Stimulated activated CD8-positive, alpha-beta memory T cell treated with anti-CD3 and anti-CD28 coated beads, Interleukin-4, amount 100 ng/mL, for 48 hours (primary cell): Measurements from ENCODE around the gene CLCN7.
A peak's percentile ranks its signal among the peaks of the same experiment; 100 is the strongest.

Experiments used
- DNase-seq: peaks from one replicate; pipeline ENCODE4 v3.0.0-alpha.2; 2020

Gene CLCN7, protein sequence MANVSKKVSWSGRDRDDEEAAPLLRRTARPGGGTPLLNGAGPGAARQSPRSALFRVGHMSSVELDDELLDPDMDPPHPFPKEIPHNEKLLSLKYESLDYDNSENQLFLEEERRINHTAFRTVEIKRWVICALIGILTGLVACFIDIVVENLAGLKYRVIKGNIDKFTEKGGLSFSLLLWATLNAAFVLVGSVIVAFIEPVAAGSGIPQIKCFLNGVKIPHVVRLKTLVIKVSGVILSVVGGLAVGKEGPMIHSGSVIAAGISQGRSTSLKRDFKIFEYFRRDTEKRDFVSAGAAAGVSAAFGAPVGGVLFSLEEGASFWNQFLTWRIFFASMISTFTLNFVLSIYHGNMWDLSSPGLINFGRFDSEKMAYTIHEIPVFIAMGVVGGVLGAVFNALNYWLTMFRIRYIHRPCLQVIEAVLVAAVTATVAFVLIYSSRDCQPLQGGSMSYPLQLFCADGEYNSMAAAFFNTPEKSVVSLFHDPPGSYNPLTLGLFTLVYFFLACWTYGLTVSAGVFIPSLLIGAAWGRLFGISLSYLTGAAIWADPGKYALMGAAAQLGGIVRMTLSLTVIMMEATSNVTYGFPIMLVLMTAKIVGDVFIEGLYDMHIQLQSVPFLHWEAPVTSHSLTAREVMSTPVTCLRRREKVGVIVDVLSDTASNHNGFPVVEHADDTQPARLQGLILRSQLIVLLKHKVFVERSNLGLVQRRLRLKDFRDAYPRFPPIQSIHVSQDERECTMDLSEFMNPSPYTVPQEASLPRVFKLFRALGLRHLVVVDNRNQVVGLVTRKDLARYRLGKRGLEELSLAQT

DNA sequence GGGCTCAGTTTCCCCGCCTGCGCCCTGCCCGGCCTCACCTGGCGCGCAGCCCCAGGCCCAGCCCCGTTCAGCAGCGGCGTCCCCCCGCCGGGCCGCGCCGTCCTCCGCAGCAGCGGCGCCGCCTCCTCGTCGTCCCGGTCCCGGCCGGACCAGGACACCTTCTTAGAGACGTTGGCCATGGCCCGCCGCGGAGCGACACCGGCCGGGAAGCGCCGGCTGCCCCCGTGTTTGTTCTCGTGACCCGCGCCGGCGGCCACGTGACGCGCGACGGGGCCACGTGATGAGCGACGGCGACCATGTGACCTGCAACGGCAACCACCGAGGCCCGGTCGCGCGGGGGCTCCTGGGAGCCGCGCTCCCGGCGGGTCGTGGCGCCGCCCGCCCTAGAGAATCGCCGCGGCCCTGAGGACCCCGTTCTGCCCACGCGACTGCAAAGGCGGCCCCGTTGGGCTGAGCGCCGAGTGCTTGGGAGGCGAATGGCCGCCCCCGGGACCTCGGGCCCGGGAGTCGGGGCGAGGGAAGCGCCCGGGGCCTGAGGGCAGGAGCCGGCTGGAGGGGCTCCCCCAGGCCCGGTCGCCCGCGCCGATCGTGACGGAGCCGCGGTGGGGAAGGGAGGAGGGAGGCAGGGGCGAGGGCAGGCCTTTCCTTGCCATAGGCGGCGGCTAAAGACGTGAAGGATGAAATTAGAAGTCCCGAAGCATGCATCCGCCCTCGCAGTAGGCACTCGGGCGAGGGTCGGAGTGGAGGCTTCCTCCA, at the start of gene CLCN7:
Gene CLCN7 (minus strand): TSS at position 233 of the 756 bp plus-strand sequence. CDS start 54 bp downstream, at position 179.
- peak; percentile 91 for DNase-seq

GRCh38 chr16:1524366-1524765, 49.5 kb upstream of the CLCN7 start:
- no peak for DNase-seq

DNA sequence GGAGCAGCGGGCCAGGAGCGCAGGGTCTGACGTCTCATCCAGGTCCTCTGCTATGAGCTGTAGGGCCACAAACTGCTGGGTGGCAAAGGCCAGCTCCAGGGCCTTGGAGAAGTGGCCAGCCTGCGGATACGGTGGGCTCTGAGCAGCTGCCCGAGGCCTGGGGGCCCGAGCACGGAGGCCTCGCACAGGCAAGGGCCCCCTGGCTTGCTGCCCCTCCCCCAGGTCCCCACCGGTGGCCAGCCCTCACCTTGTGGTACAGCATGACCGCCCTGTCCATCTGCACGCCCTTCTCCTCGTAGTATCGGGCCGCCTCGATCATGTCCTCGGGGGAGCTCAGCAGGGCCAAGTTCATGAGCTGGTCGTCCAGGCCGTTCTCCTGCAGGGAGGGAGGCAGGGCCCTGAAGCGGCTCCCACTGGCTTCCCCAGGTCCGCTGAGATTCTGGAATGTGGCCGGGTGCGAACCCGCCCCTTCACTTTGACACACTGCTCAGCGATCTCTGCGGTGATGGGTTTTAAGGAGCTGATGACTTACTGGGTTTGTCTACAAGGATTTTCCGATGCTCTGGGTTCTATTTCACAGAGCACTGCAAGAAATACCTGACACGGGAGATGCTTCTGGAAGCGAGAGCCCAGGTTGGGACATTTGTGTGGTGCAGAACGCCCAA, 48.9 kb upstream of the CLCN7 start:
- no peak for DNase-seq

DNA sequence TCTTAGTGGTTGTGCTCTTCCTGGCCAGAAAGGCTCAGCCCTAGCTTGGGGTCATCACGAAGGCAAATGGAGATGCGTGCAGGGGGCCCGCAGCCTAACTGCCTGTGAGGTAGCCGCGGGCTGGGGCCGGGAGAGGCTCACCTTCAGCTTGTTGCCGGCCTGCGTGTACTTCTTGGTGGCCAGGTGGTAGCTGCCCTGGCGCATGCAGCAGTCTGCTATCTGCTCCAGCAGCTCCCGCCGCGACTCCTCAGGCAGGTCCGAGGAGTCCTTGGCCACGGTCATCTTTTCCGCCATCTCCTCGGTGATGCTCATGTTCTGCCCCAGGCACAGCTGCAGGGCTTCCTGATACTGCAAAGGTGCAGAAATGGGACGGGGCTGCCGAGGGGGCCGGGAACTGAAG, 45.6 kb upstream of the CLCN7 start:
- DNase-seq, result no peak

- DNase-seq, result no peak
Measured at GRCh38 chr16:1519831-1520230, 45.0 kb upstream of the CLCN7 start.

DNA sequence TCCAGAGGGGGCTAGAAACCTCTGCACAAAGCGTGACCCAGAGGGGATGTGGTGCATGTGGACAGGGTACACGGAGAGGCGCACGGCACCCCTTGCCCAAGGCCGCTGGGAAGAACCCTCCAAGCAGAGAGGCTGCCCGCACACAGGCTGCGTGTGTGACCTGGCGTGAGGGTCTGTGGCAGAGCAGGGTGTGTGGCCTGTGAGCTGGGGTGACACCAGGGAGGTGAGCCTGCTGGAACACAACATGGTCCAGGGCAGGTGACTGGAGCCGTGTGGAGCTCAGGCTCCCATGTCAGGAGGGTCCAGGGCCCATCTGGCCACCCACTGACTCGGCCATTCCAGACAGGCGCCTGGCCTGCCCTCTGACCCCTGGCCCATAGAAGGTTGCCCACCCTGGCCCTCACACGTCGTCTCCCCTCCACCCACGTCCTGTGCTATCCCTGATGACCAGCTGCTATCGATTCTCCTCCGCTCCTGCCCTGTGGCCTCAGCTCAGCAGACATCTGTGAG, 43.9 kb upstream of the CLCN7 start:
- DNase-seq, result no peak

DNA sequence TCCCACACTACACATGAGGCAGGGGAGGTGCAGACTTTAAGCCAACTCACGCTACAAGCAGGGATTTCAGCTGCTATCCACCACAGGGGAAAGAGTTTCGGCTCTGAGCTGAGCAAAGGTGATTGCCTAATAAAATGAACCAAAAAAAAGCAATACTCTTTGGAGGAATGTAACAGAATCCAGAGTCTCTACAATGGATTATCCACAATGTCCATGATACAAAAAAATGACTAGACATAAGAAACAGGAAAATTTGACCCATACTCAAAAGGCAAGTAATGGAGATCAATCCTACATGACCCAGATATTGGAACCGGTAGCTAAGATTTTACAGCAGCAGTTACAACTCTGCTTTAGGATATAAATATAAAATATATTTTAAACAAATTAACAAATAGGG, 39.7 kb upstream of the CLCN7 start:
- no peak for DNase-seq

GRCh38 chr16:1512774-1513173, 37.9 kb upstream of the CLCN7 start:
- no peak for DNase-seq

DNA sequence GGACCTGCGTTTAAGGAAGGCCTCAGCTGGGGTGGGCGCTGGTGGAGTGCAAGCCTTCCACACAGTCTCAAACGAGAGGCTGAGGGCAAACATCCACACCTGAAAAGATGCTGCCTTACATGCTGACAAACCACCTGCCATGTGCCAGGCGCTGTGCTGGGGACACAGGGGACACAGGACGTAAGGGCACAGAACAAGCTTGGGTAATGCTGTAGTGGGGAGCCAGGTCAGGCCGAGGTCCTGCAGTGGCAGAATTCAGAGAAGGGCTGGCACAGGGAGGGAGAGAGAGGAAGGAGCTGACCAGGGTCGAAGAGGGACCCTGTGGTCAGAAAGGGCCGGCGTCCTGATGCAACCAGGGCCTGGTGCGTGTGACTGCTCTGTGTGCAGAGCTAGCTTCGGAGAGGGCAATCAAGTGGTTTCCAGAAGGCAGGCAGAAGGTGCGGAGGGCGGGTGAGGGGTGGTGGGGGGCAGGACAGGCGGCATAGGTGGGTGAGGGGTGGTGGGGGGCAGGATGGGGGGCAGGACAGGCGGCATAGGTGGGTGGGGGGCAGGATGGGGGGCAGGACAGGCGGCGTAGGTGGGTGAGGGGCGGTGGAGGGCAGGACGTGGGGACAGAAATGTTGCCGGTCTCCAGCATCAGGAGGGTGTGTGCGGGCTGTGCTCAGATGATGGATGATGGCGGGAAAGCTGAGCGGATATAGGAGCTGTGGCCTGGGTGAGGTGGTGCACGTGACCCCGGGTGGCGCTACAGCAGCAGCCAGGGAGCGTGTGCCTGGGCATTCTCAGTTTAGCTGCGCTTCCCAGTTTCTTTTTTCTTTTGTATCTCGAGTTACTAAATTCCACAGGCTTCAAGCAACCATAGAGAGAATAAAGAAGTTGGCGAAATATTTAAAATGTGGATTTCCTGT, 37.1 kb upstream of the CLCN7 start:
- no peak for DNase-seq

DNA sequence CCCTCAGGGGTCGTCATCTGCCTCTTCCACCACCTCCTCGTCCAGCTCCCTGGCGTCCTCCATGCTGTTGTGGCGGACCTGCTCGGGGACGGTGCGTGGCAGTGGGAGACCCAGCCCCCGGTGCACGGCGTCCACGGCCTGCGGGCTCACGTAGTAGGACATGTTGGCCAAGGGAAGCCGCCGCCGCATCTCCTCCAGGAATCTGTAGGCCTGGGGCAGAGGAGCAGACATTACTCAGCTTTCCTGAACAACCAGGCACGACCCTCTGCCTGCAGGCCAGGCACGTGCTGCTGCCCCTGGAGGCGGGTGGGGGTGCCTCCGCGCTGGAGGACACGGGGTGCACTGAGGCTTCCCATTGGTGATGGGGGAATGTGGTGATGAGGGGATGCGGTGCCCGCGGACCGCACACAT, 36.1 kb upstream of the CLCN7 start:
- no peak for DNase-seq

- no peak for DNase-seq
Measured at GRCh38 chr16:1510272-1510671, 35.4 kb upstream of the CLCN7 start.

- DNase-seq, result no peak
Measured at GRCh38 chr16:1509307-1510221, 34.7 kb upstream of the CLCN7 start.

DNA sequence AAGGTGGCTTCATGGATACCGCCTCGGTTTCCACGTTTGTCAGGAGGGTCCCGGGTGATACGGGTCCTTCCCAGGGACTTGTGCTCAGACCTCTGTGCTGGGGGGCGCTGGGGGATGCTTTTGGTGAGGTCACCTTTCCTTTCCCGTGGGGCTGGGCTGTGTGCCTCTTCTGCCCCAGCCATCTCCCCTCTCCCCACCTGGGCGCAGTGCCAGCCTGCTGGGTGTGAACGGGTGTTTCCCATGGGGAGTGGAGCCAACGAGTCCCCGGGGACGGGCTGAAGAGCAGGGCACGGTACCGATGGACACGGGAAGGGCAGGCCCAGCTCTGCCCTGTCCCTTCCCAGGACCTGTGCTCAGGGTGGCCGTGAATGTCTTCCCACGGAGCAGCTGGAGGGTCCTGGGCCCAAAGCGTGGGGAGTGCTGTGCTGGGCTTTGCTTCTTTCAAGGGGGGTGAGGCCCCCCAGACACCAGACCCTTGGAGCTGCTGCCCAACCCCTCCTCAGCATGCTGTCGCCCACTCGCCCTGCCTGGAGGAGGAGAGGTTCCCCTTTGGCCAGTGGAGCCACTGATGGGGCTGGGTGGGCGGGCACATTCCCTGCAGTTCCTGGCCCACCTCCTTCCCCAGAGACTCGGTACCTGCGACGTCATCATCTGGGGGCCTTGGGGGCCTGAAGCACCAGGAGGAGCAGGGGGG, 33.8 kb upstream of the CLCN7 start:
- DNase-seq, result no peak

DNA sequence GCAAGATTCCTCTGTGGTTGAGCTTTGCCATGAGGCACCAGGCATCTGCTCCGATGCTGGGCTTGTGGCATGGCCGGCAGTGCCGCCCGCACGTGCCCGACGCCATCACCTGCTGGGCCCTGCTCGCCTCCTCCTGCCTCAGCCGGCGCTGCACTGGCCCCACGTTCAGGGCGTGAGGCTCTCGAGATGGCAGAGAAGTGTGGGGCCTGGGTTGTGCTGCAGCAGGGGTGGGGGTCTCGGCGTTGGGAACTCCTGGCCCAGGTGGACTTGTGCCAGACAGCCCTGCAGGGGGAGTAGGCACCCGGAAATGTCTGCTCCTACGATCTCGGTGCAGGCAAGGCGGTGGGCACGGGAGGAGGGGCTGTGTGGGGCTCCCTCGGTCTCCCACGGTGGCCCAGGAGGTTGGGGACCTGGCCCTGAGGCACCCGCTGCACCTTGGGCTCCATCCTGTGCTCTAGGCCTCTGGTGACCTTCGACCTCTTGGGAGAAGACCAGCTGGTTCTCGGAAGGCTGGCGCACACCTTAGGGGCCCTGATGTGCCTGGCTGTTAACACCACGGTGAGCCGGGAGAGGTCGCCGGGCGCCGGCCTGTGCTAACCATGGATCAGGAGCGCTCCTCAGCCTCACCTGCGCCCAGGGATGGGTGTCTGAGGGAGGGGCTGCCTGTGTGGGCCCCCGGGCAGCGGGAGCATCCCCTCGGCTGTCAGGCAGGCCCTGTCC, 31.8 kb upstream of the CLCN7 start:
- no peak for DNase-seq

GRCh38 chr16:1505912-1506311, 31.1 kb upstream of the CLCN7 start:
- DNase-seq, result no peak

DNA sequence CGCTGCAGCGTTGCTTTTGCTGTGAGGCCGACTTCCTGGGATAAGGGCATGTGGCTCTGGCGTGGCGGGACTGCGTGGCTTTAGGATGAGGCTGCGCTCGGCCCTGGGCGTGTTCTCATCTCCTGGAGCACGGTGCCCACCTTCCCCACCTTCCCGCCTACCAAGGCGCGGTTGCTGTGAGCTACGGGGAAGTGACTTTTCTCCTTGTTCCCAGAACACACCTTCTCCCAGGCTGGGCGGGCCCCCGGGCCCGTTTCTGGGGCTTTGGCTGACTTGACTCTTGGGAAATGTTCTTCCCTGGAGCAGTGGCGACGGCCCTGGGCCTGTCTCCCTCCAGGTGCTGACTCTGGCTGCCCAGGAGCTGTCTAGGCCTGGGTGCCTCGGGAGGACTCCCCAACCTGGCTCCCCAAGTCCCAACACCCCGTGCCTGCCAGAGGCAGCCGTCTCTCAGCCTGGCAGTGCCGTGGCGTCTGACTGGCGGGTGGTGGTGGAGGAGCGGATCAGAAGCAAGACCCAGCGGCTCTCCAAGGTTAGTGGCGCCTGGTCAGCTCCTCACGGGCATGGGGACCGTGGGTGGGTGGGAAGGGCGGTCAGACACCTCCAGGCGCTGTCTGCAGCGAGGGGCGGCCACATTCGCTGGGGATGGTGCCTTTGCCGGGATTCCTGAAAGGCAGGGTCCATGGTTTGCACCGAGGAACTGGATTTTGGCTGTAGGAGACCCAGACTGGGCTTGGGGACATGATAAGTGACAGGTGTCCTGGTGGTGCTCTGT, 30.4 kb upstream of the CLCN7 start:
- DNase-seq, result no peak

DNA sequence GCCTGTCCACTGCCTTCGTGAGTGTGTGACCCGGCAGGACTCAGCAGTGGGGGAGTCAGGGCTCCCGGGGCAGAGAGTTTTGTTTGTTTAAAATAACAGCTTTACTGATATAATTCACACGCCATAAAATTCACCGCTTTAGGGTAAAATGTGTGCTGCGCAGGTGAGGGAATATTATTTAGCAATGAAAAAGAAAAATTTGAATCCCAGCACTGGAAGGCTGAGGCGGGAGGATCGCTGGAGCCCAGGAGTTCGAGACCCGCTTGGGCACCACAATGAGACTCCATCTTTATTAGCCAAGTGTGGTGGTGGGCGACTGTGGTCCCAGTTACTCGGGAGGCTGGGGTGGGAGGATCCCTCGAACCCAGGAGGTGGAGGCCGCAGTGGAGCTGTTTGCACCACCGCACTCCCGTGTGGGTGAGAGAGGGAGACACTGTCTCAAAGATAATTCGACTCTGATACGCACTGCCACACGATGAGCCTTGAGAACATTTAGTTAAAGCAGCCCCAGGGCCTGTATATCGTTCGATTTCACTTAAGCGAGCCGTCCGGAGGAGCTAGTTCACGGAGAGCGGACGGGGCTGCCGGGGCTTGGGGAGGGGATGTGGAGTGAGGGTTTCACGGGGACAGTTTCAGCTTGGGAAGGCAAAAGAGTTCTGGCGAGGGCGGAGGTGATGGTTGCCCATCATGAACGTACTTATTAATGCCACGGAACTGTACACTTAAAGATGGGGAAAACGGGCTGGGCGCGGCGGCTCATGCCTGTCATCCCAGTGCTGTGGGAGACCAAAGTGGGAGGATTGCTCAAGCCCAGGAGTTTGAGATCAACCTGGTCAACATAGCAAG, 28.5 kb upstream of the CLCN7 start:
- no peak for DNase-seq
